ENCODE results near the gene CTF1.

DNA sequence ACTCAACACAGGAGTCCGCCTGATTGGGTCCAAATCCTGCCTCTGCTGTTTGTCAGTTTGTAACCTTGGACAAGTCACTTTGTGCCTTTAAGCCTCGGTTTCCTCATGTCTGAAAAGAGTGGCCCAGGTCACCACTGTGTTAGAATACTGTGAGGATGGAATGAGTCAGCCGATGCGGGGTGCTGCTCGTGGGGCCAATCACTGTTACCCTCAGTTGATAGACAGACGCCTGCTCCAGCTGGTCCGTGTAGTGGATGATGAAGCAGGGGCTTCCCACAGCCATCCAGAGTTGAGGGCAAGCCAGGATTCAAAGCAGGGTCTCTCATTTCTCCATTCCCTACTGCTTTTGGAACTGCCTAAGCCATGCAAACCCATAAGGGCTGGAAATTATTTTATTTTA is 32.8 kb downstream of the CTF1 start:
- TF ChIP-seq, protein P1, sequence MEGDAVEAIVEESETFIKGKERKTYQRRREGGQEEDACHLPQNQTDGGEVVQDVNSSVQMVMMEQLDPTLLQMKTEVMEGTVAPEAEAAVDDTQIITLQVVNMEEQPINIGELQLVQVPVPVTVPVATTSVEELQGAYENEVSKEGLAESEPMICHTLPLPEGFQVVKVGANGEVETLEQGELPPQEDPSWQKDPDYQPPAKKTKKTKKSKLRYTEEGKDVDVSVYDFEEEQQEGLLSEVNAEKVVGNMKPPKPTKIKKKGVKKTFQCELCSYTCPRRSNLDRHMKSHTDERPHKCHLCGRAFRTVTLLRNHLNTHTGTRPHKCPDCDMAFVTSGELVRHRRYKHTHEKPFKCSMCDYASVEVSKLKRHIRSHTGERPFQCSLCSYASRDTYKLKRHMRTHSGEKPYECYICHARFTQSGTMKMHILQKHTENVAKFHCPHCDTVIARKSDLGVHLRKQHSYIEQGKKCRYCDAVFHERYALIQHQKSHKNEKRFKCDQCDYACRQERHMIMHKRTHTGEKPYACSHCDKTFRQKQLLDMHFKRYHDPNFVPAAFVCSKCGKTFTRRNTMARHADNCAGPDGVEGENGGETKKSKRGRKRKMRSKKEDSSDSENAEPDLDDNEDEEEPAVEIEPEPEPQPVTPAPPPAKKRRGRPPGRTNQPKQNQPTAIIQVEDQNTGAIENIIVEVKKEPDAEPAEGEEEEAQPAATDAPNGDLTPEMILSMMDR (IDR thresholded peaks at IDR 0.05): no peak
- TF ChIP-seq POLR2A (IDR thresholded peaks at IDR 0.05): no peak
